ENCODE results near the gene MAP4K1. TPM values are rescaled to one million over a fixed set of nuclear protein-coding genes. Genes with fewer than 3 reads are reported as not detected.
A peak's percentile ranks its signal among the peaks of the same experiment; 100 is the strongest.

The MAP4K1 gene
- polyA plus RNA-seq, 3 donors: 19.8 to 41.3 (median 22.4) TPM

DNA sequence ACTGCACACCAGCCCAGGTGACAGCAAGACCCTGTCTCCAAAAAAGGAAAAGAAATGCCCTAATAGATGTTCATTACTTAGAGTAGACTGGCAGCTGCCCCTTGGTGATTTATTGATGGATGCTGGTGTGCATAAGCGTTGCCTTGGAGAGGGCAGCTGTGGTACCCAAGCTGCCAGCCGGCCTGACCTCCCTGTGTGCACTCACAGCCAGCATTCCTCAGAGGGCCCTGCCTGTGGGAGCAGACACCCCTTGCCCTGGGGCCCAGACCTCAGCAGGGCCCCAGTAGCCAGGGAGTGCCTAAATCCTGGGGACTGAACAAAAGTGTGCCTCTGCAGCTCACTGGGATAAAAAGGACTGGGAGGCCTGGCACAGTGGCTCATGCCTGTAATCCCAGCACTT, 21.9 kb upstream of the MAP4K1 start:
- Histone ChIP-seq H2AFZ (ENCODE audit: insufficient read depth, low read depth, low read length, poor library complexity, severe bottlenecking) (no peak overlapping the region), H3K4me3 (replicated peaks in 1 of 3; ENCODE audit: low read depth in 2 of 3, low read length in 3 of 3) (no peak overlapping the region), H3K4me1 (ENCODE audit: control insufficient read depth in 1 of 2, insufficient read depth in 2 of 2, low read length in 2 of 2) (peaks cover 10 to 17% of the 10 kb centered on the region in 2 donors), H3K36me3 (replicated peaks in 1 of 2; ENCODE audit: control insufficient read depth in 1 of 2, insufficient read depth in 2 of 2, low read length in 2 of 2) (peaks cover 22 to 28% of the 10 kb centered on the region in 2 donors), H3K4me2 (replicated peaks; ENCODE audit: extremely low read depth, low read length, poor library complexity, severe bottlenecking) (no peak overlapping the region), H3K79me2 (ENCODE audit: insufficient read depth, low read length) (no peaks in the 10 kb centered on the region), H4K20me1 (ENCODE audit: insufficient read depth, low read length) (peaks cover 15% of the 10 kb centered on the region), H3K27me3 (ENCODE audit: control insufficient read depth in 2 of 2, insufficient read depth in 2 of 2, low read length in 2 of 2) (no peaks in the 10 kb centered on the region), H3K9ac (ENCODE audit: insufficient read depth, low read length, poor library complexity, severe bottlenecking) (no peak overlapping the region), H3K27ac (ENCODE audit: low read depth in 1 of 2, low read length in 2 of 2) (no peak overlapping the region), H3K9me3 (replicated peaks in 1 of 2; ENCODE audit: control insufficient read depth in 1 of 2, insufficient read depth in 1 of 2, low read length in 2 of 2) (no peaks in the 10 kb centered on the region)
- no peak for DNase-seq
- TF ChIP-seq, protein P1, sequence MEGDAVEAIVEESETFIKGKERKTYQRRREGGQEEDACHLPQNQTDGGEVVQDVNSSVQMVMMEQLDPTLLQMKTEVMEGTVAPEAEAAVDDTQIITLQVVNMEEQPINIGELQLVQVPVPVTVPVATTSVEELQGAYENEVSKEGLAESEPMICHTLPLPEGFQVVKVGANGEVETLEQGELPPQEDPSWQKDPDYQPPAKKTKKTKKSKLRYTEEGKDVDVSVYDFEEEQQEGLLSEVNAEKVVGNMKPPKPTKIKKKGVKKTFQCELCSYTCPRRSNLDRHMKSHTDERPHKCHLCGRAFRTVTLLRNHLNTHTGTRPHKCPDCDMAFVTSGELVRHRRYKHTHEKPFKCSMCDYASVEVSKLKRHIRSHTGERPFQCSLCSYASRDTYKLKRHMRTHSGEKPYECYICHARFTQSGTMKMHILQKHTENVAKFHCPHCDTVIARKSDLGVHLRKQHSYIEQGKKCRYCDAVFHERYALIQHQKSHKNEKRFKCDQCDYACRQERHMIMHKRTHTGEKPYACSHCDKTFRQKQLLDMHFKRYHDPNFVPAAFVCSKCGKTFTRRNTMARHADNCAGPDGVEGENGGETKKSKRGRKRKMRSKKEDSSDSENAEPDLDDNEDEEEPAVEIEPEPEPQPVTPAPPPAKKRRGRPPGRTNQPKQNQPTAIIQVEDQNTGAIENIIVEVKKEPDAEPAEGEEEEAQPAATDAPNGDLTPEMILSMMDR (IDR thresholded peaks at IDR 0.05): no peak
- WGBS (ENCODE audit: insufficient coverage): 90% methylated on average over 2 of the region's 2 CpGs
- no peak overlapping the region for H3K4me3 Mint-ChIP-seq
- H3K27me3 Mint-ChIP-seq (ENCODE audit: low read depth in 3 of 3): peaks cover 0 to under 1% (median 0%) of the 10 kb centered on the region in 3 donors
- peaks cover 23% of the 10 kb centered on the region for H3K4me1 Mint-ChIP-seq
- intact Hi-C loops (cut with micrococcal nuclease): loop anchor here (5.0 to 10.0 kb wide), 3 partner anchors 95 to 295 kb away; partner anchors contain the start of genes FAM98C (in 1 of the 2), MRPS12 (in 1 of the 2) and SARS2 (in 1 of the 2)
- peaks cover 13 to 35% of the 10 kb centered on the region in 2 donors for H3K36me3 Mint-ChIP-seq
- no peaks in the 10 kb centered on the region for H3K9me3 Mint-ChIP-seq
- H3K27ac Mint-ChIP-seq: peak overlapping the region in 1 of 7 donors; percentile 74

DNA sequence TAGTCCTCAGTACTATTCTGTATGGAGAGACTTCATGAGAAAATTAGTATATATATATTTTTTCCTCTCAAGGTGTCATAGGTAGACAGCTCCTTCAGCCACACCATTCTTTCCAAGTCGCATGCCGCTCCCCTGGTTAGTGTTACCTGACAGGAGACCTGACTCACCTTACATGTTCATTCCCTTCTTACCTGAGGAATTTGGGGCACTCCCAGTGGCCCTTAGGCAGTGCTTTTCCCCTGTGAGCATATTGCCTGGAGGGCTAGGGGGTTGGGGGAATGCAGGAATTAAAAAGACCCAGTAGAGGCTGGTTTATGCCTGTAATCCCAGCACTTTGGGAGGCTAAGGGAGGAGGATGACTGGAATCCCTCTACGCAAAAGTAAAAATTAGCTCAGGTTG, 20.7 kb upstream of the MAP4K1 start:
- no peak overlapping the region for H3K4me2 ChIP-seq (replicated peaks; ENCODE audit: extremely low read depth, low read length, poor library complexity, severe bottlenecking)
- Mint-ChIP-seq H3K4me1 (peaks cover 26% of the 10 kb centered on the region), H3K4me3 (no peak overlapping the region), H3K27ac (no peak overlapping the region), H3K27me3 (ENCODE audit: low read depth in 3 of 3) (peaks cover 0 to 1% (median 0%) of the 10 kb centered on the region in 3 donors), H3K36me3 (peaks cover 14 to 42% of the 10 kb centered on the region in 2 donors), H3K9me3 (no peaks in the 10 kb centered on the region)
- TF ChIP-seq, protein P1 (IDR thresholded peaks at IDR 0.05): no peak
- 100% methylated on average over 1 of the region's 3 CpGs for WGBS (ENCODE audit: insufficient coverage)
- H2AFZ ChIP-seq (ENCODE audit: insufficient read depth, low read depth, low read length, poor library complexity, severe bottlenecking): no peak overlapping the region
- H3K79me2 ChIP-seq (ENCODE audit: insufficient read depth, low read length): no peaks in the 10 kb centered on the region
- H3K4me3 ChIP-seq (replicated peaks in 1 of 3; ENCODE audit: low read depth in 2 of 3, low read length in 3 of 3): no peak overlapping the region
- no peak overlapping the region for H3K27ac ChIP-seq (ENCODE audit: low read depth in 1 of 2, low read length in 2 of 2)
- no peaks in the 10 kb centered on the region for H3K27me3 ChIP-seq (ENCODE audit: control insufficient read depth in 2 of 2, insufficient read depth in 2 of 2, low read length in 2 of 2)
- H3K36me3 ChIP-seq (replicated peaks in 1 of 2; ENCODE audit: control insufficient read depth in 1 of 2, insufficient read depth in 2 of 2, low read length in 2 of 2): peaks cover 22 to 31% of the 10 kb centered on the region in 2 donors
- H3K4me1 ChIP-seq (ENCODE audit: control insufficient read depth in 1 of 2, insufficient read depth in 2 of 2, low read length in 2 of 2): peaks cover 10 to 17% of the 10 kb centered on the region in 2 donors
- H4K20me1 ChIP-seq (ENCODE audit: insufficient read depth, low read length): peaks cover 15% of the 10 kb centered on the region
- intact Hi-C loops (cut with micrococcal nuclease): loop anchor here (5.0 to 10.0 kb wide), 3 partner anchors 94 to 296 kb away; partner anchors contain the start of genes FAM98C (in 1 of the 2), MRPS12 (in 1 of the 2) and SARS2 (in 1 of the 2)
- H3K9me3 ChIP-seq (replicated peaks in 1 of 2; ENCODE audit: control insufficient read depth in 1 of 2, insufficient read depth in 1 of 2, low read length in 2 of 2): no peaks in the 10 kb centered on the region
- H3K9ac ChIP-seq (ENCODE audit: insufficient read depth, low read length, poor library complexity, severe bottlenecking): no peak overlapping the region
- DNase-seq: no peak

Data from CD14-positive monocyte (primary cell).